NCI-H460 (cell line): Measurements from ENCODE around the gene CCDC38. TPM values are rescaled to one million over a fixed set of nuclear protein-coding genes. Genes with fewer than 3 reads are reported as not detected.
"Not testable (repeated sequence)": the region's sequence is repeated elsewhere in the genome, so short reads cannot be mapped to it uniquely, and the experiment has no call there.

Experiments used
- DNase-seq: peaks from one replicate; pipeline ENCODE4 v3.0.0-alpha.2; 2016; ENCODE audit warnings: low read depth; ENCODE audit errors: extremely low read depth
- total RNA-seq: library from RNA; depleted of rRNA; stranded (reverse); fragments of >200 nt; shearing (Covaris generic); gene quantifications from 2 replicates; pipeline ENCODE4 v1.2.3, GENCODE V29; 2014

CCDC38 gene
- total RNA-seq, 1 experiment from 2014 or later = 0.89 TPM

DNA sequence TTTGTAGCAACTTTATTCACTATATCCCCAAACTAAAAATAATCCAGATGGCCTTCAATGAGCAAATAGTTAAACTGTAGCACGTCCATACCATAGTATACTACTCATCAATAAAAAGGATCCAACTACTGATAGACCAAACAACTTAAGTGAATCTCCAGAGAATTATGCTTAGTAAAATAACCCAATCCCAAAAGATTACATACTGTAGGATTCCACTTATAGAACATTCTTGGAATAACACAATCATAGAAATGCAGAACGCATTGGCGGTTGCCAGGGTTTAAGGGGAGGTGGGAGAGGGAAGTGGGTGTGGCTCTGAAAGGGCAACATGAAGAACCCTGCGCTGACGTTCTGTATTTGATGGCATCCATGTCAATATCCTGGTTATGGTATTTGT, 55.1 kb downstream of the CCDC38 start:
- DNase-seq = no peak

DNA sequence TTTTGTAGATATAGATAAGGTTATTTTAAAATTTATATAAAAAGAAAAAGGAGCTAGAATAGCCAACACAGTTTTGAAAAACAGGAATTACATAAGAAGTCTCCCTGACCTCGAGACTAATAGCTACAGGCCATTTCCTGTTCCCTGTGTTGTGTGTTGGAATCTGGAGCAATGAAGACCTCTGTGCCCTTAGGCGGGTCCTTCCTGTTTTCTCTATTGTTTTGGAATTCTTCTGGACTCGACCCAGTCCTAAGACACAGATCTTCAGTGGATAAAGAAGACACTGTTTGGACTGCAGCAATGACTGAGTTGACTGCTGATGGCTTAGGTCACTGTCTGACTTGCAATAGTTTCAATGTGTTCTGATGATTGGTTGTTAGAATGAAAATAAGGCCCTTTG, 57.4 kb downstream of the CCDC38 start:
- no peak for DNase-seq

DNA sequence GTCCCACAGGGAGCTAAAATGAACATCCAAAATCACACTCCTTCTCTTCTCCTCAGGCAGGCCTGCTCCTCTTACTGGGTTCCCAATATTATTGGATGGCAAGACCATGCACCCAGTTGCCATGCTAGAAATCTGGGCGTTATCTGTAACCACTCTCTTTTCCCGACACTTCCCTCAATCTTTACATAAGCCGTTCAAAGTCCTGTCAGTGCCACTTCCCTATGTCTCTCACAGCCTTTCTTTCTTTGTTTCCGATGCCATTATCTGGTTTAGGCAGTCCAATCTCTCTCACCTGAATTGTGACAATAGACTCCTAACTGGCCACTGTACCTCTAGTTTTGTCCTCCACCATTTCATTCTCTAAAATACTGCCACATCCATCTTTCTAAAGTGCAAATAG, 59.5 kb downstream of the CCDC38 start:
- DNase-seq = no peak

DNA sequence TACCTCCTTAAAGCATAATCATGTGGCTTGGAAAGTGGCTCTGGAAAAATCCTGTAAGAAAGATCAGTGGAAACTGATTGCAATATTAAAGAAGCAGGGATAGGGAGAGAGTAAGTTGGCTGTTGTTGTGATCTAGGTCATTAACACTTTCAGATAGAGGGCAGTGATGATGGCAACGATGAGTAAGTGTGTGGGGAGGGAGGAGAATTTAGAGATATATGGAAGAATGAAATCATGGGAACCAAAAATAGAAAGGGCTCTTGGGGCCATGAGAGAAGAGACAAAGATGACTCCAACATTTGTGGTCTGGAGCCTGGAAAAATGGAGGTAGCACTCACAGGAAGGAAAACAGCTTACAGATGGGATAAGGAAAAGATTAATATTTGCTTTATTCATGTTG, 60.3 kb downstream of the CCDC38 start:
- DNase-seq = no peak

DNA sequence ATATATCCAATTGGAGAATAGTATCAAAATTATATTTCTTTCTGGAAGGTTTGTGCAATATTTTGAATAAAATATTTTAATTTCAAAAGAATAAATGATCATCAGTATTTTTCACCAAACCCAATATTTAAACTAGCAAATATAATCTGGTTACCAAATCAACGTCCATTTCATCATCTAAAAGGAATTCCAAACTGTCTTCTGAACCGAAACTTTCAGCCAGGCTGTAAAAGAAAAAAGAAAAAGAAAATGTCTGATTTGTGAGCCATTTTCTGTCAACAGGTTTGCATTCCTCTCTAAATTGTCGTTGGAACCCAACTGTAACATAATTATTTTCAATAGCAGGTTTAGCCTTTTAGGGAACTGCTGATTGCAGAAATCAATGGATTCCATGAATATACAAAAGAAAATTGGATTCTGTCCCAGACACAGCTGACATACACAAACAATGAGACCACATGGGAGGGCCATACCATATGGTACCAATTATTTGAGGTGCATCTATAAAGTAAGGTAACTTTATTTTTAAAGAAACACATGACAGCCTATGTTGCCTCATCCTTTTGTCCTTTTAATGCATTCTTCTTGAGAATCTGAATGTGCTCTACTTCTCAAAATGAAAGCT, 61.0 kb downstream of the CCDC38 start:
- DNase-seq = no peak

DNA sequence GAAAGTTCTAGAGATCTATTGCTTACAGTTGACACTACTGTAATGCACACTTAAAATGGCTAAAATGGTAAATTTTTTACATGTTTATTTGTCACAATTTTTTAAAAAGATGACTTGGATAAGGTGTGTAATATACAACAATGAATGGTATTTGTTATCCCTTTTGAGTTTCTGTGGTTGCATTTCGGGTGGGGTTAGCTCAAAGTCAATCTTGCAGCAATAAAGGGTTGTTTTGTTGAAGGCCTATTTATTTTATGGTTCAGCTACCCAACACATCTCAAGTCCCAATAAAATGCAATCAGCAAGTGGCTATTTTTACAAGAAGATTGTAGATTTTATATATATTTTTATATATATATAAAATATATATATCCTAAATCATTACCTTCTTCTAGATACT, 61.5 kb downstream of the CCDC38 start:
- DNase-seq = no peak

DNA sequence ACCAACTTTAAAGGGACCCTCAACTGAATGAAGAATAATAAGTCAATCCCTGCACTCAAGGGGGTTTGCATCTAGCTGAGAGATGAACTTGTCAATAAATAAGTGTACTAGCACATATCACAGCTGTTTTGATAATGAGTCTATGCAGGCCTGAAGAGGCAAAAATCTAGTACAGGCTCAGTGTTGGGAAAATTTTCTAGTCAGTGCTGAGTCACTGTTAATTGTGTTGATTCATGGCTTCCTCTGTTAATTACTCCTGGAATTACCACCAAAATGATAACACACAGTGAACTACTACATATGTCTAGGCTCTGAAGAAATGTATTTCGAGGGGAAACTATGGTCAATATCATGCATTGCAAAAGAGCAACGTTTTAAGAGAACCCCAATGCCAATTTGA, 64.8 kb downstream of the CCDC38 start:
- DNase-seq = no peak

DNA sequence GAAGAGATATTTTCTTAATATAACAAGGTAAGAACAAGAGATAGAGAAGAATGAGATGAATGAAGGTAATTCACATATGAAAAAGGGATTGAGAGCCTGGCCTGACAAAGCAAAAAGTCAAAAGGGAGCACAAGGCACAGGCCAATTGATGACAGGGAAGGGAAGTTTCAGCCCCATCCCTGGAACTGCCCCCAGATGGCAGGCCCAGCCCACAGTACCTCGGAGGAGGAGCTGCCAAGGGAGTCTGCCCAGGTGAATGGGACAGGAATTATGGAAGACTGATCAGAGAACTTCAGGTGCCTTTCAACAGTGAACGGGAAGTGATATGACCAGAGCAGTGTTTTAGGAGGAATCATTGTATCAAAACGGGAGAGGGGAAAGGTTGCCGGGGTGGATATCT, 68.0 kb downstream of the CCDC38 start:
- no peak for DNase-seq

DNA sequence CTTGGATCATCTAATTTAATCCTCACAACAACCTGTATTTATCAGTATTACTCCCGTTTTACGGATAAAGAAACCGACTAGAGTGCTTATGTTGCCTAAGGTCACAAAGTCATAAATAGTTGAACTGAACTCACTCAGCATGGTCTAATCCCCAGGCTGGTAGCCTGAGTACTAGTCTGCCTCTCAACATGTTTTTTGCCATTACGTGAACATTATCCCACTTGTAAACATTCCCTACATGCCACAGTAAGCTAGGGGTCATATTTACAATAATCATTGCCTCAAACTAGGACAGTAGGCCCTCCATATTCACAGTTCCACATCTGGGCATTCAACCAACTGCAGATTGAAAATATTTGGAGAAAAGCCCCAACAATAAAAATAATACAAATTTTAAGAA, 71.5 kb downstream of the CCDC38 start:
- no peak for DNase-seq

DNA sequence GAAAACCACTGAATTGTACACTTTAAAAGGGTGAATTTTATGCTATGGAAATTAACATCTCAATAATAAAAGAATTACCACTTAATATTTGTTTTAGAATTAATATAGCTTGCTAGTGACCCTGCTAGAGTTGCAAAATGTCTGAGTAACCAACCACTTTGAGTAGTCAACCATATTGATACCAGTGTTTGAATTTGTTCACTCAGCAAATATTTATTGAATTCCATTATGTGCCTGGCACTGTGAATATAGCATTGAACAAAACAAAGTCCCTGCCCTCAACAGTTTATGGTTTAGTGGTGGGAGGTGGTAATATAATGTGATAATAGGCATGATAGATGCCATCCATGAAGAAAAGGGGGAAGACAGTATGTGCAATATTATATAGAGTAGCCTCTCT, 79.1 kb downstream of the CCDC38 start:
- no peak for DNase-seq

DNA sequence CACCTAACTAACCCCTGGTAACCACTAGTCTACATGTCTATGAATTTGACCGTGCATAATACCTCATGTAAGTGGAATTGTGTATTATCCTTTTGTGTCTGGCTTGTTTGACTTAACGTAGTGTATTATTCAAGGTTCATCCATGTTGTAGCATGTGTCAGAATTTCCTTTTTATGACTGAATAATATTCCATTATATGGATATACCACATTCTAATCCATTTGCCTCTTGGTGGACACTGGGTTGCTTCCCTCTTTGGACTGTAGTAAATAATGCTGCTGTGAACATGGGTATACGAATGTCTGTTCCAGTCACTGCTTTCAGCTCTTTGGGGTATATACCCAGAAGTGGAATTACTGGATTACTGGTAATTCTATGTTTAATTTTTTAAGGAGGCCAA, 80.4 kb downstream of the CCDC38 start:
- DNase-seq = no peak

DNA sequence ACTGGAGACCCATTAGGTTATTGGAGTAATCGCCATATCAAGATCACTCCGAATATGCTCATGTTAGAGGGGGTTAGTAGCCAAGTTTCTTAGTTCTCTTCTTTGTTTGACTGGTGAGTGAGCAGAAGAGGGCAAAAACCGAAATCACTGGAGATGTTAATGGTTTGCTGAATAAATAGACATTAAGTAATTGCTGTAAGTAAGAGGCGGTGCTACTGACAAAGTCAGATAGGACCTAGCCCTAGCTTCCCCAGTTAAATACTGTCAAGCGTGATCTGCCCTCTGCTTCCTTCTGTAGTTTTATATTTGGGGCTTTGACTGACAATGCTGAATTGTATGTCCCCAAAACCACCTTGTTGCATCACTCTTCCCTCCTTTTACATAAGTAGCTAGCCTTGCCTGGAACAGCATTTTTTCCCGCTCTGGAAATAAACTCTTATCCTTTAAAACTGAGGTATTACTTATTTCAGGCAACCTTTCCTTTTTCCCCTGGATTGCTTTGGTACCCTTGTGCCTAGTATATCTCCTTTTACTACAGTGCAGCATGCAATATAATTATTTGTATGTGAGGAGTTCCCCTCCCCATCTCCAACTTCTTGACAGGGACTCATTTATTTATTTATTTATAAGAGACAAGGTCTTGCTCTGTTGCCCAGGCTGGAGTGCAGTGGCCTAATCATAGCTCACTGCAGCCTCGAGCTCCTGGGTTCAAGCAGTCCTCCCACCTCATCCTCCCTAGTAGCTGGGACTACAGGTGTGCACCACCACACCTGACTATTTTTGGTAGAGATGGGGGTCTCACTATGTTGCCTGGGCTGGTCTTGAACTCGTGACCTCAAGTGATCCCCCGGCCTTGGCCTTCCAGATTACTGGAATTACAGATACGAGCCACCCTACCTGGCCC, 82.2 kb downstream of the CCDC38 start:
- DNase-seq = no peak

DNA sequence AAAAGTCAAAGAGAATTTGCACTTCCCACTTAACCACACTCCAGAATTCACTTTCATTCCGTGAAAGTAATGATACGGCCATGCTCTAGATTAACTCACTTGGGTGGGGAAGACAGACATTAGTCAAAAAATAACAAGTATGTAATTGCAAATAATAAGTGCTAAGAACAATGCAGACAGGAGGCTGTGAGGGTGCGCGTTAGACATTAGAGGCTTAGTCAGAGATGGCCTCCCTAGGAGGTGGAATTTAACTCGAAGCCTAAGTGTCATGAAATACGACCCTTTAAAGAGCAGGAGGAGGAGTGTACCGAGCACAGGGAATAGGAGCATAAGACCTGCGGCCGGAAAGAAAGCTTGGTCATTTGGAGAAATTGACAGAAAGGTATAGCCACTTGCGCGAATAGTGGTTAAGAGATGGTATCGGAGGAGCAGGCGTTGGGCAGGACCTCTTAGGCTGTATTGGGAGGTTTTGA, 83.0 kb downstream of the CCDC38 start:
- DNase-seq = no peak

DNA sequence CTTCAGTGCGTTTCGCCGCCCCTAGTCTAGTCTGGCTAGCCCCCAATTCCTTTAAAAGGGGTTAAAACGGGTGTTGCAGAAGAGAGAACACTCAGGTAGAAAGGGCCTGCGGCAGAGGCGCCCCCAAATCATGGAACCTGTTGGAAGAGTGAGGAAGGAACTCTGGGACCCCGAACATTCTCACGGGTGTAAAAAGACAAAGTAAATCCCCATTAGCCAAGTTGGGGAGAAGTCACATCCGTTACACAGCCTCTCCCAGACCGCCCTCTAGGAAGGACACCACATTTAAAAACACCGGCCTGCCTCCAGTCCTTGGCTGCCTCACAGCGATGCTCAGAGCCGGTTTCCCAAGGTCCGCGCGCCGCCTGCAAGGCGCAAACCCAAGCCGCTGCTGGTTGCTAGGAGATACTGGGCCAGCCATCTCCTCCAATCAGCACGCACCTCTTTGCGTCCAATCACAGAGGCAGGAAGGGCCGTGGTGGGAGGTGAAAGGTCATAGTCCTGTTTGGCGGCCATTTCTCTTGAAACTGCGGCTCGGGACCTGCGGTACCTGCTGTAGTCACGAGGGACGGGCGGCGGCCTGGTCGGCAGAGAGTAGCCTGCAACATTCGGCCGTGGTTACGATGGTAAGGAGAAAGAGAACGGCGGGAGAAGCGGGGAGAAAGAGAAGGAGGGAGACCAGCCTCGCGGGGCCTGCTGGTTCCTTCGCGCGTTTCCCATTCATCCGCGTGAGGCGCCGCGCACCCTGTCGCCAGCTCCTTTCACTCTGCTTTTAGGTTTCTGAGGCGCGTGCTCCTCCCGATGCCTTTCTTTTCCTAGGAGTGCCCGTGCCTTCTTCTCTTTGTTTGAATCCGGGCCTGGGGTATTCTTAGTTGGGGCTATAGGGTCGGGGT, 83.7 kb downstream of the CCDC38 start, which contains the start of gene SNRPF:
Gene SNRPF, plus strand, starts transcription at position 502 of the 893 bp plus-strand sequence. Its CDS starts 122 bp downstream, at position 624.
- DNase-seq = peak; percentile 97

DNA sequence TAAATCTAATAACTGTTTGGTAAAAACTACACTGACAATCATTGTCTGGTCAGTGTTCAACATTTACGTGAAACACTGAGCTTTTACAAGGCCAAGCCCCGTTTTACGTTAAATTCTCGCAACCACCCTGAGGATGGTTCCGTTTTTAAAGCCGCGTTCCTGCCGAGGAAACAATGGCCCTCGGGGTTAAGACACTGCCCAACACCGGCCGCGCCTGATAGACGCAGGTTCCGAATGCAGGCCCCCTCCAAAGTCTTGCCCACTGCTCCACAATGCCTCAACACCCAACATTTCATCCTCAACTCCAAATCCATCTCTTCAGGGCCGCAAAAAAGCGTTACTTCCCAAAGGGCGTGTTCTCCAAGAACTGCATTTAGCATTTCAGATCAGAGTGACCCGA, 84.6 kb downstream of the CCDC38 start:
- DNase-seq = no peak

DNA sequence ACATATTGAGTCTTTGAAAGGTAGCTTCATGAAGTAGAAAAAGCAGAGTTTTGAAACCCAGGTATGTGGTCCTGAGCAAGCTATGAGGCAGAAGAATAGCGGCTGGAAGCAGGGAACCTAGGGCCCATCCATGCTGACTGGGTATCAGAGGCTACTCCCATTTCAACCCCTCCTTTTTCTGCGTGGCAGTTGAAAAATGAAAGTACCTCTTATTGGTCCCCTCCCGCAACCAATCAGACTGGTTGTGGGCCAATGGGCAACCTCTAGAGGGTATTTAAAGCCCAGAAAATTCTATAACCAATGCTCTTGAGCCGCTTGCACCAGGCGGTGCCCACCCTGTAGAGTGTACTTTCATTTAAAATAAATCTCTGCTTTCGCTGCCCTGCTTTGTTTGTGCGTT, 85.3 kb downstream of the CCDC38 start:
- no peak for DNase-seq

DNA sequence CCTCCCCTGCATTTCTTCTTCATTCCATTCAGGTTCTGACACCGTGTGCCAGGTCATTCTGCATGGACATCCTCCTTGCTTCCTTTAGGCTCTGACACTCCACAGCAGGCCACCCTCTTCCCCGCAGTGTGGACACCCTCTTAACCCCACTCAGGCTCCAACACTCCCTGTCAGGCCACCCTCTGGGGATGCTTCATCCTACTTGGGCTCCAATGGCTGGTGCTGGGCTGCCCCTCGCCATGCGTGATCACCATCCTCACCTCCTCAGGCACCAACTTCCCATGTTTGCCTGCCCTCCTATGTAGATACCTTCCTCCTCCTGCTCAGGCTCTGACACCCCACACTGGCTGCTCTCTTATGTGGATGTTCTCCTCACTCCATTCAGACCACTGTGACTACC, 90.3 kb downstream of the CCDC38 start:
- no peak for DNase-seq

DNA sequence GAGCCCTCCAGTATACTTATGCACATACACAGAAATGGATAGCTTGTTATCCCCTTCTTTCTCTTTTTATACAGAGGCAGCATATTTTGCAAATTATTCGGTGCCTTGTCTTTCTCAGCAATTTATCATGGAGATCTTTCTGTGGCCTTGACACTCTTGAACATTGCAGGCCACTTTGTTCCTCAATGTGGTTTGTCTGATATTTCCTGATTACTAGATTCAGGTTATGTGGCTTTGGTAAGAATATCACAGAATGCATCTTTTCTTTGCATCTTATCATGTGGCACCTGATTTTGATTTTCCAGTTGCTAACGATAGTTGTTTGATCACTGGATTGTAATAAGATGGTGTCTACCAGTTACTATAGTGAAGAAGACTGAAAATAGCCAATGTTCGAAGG, 90.8 kb downstream of the CCDC38 start:
- DNase-seq = no peak

DNA sequence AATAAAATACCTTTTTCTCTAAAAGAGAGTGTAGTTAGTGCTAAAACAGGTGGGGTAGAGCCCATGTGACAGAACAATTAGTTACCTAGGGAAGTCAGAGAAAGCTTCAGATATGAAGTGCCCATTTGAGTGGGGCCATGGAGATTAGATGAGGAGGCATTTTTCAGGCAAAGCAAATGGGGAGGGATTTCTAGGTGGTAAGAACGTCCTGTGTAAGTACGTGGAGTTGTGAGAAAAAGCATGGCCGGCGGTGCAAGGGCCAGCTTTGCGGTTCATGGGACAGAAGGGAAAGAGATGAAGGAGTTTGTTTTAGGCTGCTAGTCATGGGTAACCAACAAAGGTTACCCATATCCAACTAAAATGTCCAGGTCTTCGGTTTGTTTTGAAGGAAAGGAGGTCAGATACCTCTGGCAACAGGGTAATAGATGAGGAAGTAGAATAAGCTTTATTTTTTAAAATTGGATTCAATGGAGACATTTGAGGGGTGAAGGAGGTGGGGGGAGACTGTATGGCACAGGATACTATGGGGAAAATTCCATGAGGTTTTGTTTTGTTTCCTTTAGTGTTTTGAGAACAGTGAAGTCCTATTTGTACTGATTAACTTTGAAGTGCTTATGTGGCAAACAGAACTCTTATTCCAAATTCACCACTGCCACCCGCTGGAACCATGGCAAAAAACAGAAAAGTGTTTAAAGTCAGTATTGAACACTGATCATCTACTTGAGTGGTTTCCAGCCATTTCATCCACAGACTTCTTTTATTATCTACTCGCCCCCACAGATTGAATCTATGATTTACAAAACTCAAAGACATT, 93.6 kb downstream of the CCDC38 start:
- DNase-seq = peak; percentile 49

DNA sequence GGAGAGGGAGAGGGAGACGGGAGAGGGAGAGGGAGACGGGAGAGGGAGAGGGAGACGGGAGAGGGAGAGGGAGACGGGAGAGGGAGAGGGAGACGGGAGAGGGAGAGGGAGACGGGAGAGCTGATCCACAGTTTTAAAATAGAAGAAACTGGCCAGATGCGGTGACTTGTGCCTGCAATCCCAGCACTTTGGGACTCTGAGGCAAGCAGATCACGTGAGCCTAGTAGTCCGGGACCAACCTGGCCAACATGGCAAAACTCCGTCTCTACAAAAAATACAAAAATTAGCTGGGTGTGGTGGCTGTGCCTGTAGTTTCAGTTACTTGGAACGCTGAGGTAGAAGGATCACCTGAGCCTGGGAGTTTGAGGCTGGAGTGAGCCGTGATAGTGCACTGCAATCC, 100.0 kb downstream of the CCDC38 start:
- not testable (repeated sequence) for DNase-seq
